GM12878 (cell line): ENCODE results near the gene TNFRSF8. TPM values are rescaled to one million over a fixed set of nuclear protein-coding genes. Genes with fewer than 3 reads are reported as not detected.
A peak's percentile ranks its signal among the peaks of the same experiment; 100 is the strongest.

Experiments used
- ATAC-seq: fragments of 200-7000 bp; cut with Tn5 transposase; 3 replicates; pipeline ENCODE4 v1.9.1; 2020; ENCODE audit warnings: mild to moderate bottlenecking, moderate library complexity
- BruUV-seq: library from RNA; stranded (reverse); fragments of 400-500 nt; replicated peaks from 2 replicates; lab custom pipeline; 2021; lab: Mats Ljungman, UMichigan
- CTCF ChIA-PET: fragments of 300-600 bp; sonication (Branson Sonifier 250); formaldehyde crosslinking; extraction: SDS; loops from one replicate; lab custom pipeline; 2021; ENCODE audit warnings: inconsistent platforms; lab: Yijun Ruan, JAX
- POLR2A ChIA-PET: fragments of 350-600 bp; formaldehyde crosslinking; extraction: SDS; loops from one replicate; lab custom pipeline; 2021; ENCODE audit warnings: inconsistent platforms; lab: Charles Lee
- RAD21 ChIA-PET: fragments of 300-600 bp; sonication (Branson Sonifier 250); formaldehyde crosslinking; loops from one replicate; lab custom pipeline; 2023; ENCODE audit warnings: antibody characterized with exemption; ENCODE audit not compliant: unreplicated experiment; lab: Charles Lee
- SMC1A ChIA-PET: fragments of 300-600 bp; sonication (Branson Sonifier 250); formaldehyde crosslinking; loops from one replicate; lab custom pipeline; 2023; ENCODE audit not compliant: unreplicated experiment, uncharacterized antibody; lab: Charles Lee
- DNase-seq: peaks from one replicate; pipeline ENCODE4 v3.0.0-alpha.2; 2011; ENCODE audit warnings: low read depth, low spot score
- FAIRE-seq: peaks from 3 replicates; lab custom pipeline; 2011; peaks lifted over from hg19 to GRCh38; lab: Jason Lieb, UNC
- H2AFZ ChIP-seq: 2 replicates; pipeline ENCODE4 v1.6.0; 2011; ENCODE audit warnings: low read depth, low read length, control low read depth; ENCODE audit not compliant: control insufficient read depth
- H3K27ac ChIP-seq: 2 replicates; pipeline ENCODE4 v1.5.1; 2011; ENCODE audit warnings: control low read depth; ENCODE audit not compliant: control insufficient read depth, insufficient read depth
- H3K27me3 ChIP-seq, 2 experiments: replicated peaks in 1 of 2; 2 replicates each; pipeline versions ENCODE4 v1.6.0 to v1.6.1; 2011; ENCODE audit warnings: low read length in 1 of 2; ENCODE audit not compliant: control insufficient read depth in 2 of 2, insufficient read depth in 2 of 2
- H3K36me3 ChIP-seq, 2 experiments: 2 replicates each; pipeline ENCODE4 v1.5.1; 2011; ENCODE audit warnings: low read length in 1 of 2; ENCODE audit not compliant: control insufficient read depth in 2 of 2, insufficient read depth in 2 of 2
- H3K4me1 ChIP-seq: 2 replicates; pipeline ENCODE4 v1.6.1; 2011; ENCODE audit warnings: mild to moderate bottlenecking, low read length, moderate library complexity, mixed read lengths; ENCODE audit not compliant: control insufficient read depth, insufficient read depth
- H3K4me2 ChIP-seq: 2 replicates; pipeline ENCODE4 v1.6.0; 2011; ENCODE audit warnings: control low read depth; ENCODE audit not compliant: control insufficient read depth, insufficient read depth
- H3K4me3 ChIP-seq: fragments of 200-600 bp; sonication (generic); 2 replicates; pipeline ENCODE4 v1.5.1; 2016
- H3K79me2 ChIP-seq: 2 replicates; pipeline ENCODE4 v1.6.0; 2011; ENCODE audit warnings: low read length; ENCODE audit not compliant: control insufficient read depth, insufficient read depth
- H3K9ac ChIP-seq: 2 replicates; pipeline ENCODE4 v1.8.0; 2011; ENCODE audit warnings: low read length, control low read depth, mixed read lengths; ENCODE audit not compliant: control insufficient read depth, insufficient read depth
- H3K9me3 ChIP-seq: replicated peaks from 3 replicates; pipeline ENCODE4 v1.5.1; 2011; ENCODE audit warnings: mild to moderate bottlenecking, low read length; ENCODE audit not compliant: control insufficient read depth, insufficient read depth
- H4K20me1 ChIP-seq: 2 replicates; pipeline ENCODE4 v1.6.0; 2011; ENCODE audit not compliant: control insufficient read depth, insufficient read depth
- CHD2 ChIP-seq: IDR thresholded peaks from 2 replicates; pipeline ENCODE4 v1.6.1; 2011; ENCODE audit warnings: low read depth, low read length, improper control_type of control experiment, borderline replicate concordance
- ESRRA ChIP-seq: IDR thresholded peaks from 2 replicates; pipeline ENCODE4 v1.6.1; 2012; ENCODE audit warnings: mild to moderate bottlenecking, low read length, improper control_type of control experiment
- GABPA ChIP-seq: IDR thresholded peaks from 2 replicates; pipeline ENCODE4 v1.6.1; 2014; ENCODE audit warnings: antibody characterized with exemption, low read depth, mild to moderate bottlenecking, inconsistent platforms
- MXI1 ChIP-seq: fragments of 150-350 bp; IDR thresholded peaks from 2 replicates; pipeline ENCODE4 v1.6.1; 2011; ENCODE audit warnings: low read depth, mild to moderate bottlenecking, inconsistent platforms, low read length, improper control_type of control experiment
- PAX8 ChIP-seq: fragments of 450-650 bp; IDR thresholded peaks from 2 replicates; pipeline ENCODE4 v1.6.1; 2017; ENCODE audit warnings: mild to moderate bottlenecking, moderate library complexity
- PRDM15 ChIP-seq: fragments of 450-650 bp; formaldehyde crosslinking; IDR thresholded peaks from 2 replicates; pipeline ENCODE4 v1.4.0; 2020; ENCODE audit warnings: mild to moderate bottlenecking, moderate library complexity
- RAD21 ChIP-seq: IDR thresholded peaks from 2 replicates; pipeline ENCODE4 v1.6.1; 2011; ENCODE audit warnings: mild to moderate bottlenecking, low read depth, low read length, moderate library complexity; ENCODE audit not compliant: insufficient read depth
- TAF1 ChIP-seq: IDR thresholded peaks from 2 replicates; pipeline ENCODE4 v1.6.1; 2011; ENCODE audit warnings: mild to moderate bottlenecking, low read depth, low read length, borderline replicate concordance
- WRNIP1 ChIP-seq: IDR thresholded peaks from 2 replicates; pipeline ENCODE4 v1.6.1; 2011; ENCODE audit warnings: low read depth, low read length, improper control_type of control experiment, borderline replicate concordance
- YBX1 ChIP-seq: fragments of 450-650 bp; IDR thresholded peaks from 2 replicates; pipeline ENCODE4 v1.6.1; 2016; ENCODE audit warnings: antibody characterized with exemption
- WGBS: methylation state at CpG from one replicate; pipeline ENCODE4 v1.1.6; 2016; ENCODE audit warnings: low lambda C conversion rate; ENCODE audit not compliant: insufficient replicate concordance, insufficient coverage; ENCODE audit errors: missing lambda C conversion rate; 5-methylcytosine and 5-hydroxymethylcytosine counted together
- in situ Hi-C: fragments of 300-500 bp; cut with MboI; formaldehyde crosslinking; loops from 9 replicates; pipeline ENCODE4 v1.14.3; 2018; ENCODE audit warnings: mixed read lengths
- intact Hi-C: fragments of 100-400 bp; cut with micrococcal nuclease; formaldehyde crosslinking; loops from one replicate; pipeline ENCODE4 v1.14.2; 2022; ENCODE audit not compliant: unreplicated experiment
- polyA plus RNA-seq, 11 experiments: library from polyadenylated mRNA; depleted of rRNA in 4 of 11; unstranded in 6 of 11; stranded (reverse) in 5 of 11; fragments of >200 nt; fragmentation: Nextera tagmentation in 4 of 11; fragmentation: Illumina TruSeq in 1 of 11; extraction: Ambion mirVana in 4 of 11; extraction: Trizol in 1 of 11; gene quantifications; 1 replicate in 1 of 11; 2 replicates in 10 of 11; pipeline versions ENCODE4 v1.2.1 to v1.2.3, GENCODE V29; 2011 to 2016; ENCODE audit warnings: inconsistent platforms in 2 of 11, missing spikeins in 2 of 11, low read depth in 1 of 11
- total RNA-seq, 4 experiments: library from RNA; depleted of rRNA in 3 of 4; stranded (reverse); fragments of >200 nt in 3 of 4; fragmentation: Illumina TruSeq in 1 of 4; extraction: Trizol in 1 of 4; gene quantifications; 2 replicates each; pipeline versions ENCODE4 v1.2.1 to v1.2.3, GENCODE V29; 2013 to 2021

The TNFRSF8 gene
- total and polyA plus RNA-seq, 10 of the 15 experiments (the other 5 are each of a cell fraction or from before 2014, with no cell fraction given): 9.8 to 114 (median 58.8) TPM

- no peak for TF ChIP-seq PRDM15 (CRISPR knock-in tag)
- no peak for TF ChIP-seq PAX8
- TF ChIP-seq MXI1: no peak
- TF ChIP-seq WRNIP1: no peak
- no peak for TF ChIP-seq GABPA
- no peak for TF ChIP-seq ESRRA
- no peak for TF ChIP-seq TAF1
- TF ChIP-seq CHD2: no peak
- TF ChIP-seq, all 136 proteins: peak for 0
Observed at GRCh38 chr1:12098786-12099185, 35.7 kb downstream of the TNFRSF8 start (continued).

GRCh38 chr1:12099610-12100009 lies 36.5 kb downstream of the TNFRSF8 start:
- TF ChIP-seq YBX1 (no peak), RAD21 (no peak)
- TF ChIP-seq, all 136 proteins: peak for 0
- ChIA-PET POLR2A (no interaction called here), RAD21 (no interaction called here), SMC1A (interaction anchor here (1.2 to 1.6 kb wide), 2 partner anchors 25 to 29 kb away, joined by 3 to 4 read pairs; no protein-coding TSS in a partner anchor), CTCF (interaction anchor here (1.3 kb wide), 1 partner anchor 25 kb away, joined by 4 read pairs; no protein-coding TSS in a partner anchor)
- Histone ChIP-seq H3K36me3 (peaks cover 18 to 28% of the 10 kb centered on the region in 2 experiments), H3K4me3 (no peak overlapping the region), H3K4me2 (no peak overlapping the region), H3K4me1 (no peaks in the 10 kb centered on the region), H3K9me3 (no peaks in the 10 kb centered on the region), H3K27me3 (no peaks in the 10 kb centered on the region), H3K9ac (no peak overlapping the region), H4K20me1 (no peaks in the 10 kb centered on the region), H2AFZ (no peak overlapping the region), H3K27ac (no peak overlapping the region), H3K79me2 (peaks cover 13% of the 10 kb centered on the region)
- FAIRE-seq: no peak
- intact Hi-C loops (no loop called here), in situ Hi-C loops (no loop called here)
- no peak for ATAC-seq
- TSS peak; percentile 34 for BruUV-seq
- WGBS: 92% methylated on average over 7 of the region's 7 CpGs
- DNase-seq: no peak
